ENCODE measurements around the gene MYADML2.

Gene MYADML2

DNA sequence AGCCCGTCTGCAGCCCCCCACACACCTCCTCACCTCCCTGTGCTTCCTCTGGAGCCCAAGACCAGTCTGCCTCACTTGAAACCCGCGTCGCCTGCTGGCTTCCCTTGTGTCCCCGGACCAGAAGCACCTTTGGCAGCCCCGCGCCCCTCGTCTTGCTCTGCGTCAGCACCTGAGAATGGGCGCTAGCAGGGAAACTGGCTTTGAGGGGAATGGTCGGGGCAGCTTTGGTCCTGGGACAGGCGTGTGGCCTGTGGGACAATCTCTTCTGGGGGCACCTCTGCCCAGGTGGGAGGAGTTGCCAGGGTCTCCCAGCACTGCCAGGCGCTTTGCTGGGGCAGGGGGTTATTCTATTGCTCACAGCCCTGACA lies 15.9 kb downstream of the MYADML2 start:
- TF ChIP-seq, protein P1, sequence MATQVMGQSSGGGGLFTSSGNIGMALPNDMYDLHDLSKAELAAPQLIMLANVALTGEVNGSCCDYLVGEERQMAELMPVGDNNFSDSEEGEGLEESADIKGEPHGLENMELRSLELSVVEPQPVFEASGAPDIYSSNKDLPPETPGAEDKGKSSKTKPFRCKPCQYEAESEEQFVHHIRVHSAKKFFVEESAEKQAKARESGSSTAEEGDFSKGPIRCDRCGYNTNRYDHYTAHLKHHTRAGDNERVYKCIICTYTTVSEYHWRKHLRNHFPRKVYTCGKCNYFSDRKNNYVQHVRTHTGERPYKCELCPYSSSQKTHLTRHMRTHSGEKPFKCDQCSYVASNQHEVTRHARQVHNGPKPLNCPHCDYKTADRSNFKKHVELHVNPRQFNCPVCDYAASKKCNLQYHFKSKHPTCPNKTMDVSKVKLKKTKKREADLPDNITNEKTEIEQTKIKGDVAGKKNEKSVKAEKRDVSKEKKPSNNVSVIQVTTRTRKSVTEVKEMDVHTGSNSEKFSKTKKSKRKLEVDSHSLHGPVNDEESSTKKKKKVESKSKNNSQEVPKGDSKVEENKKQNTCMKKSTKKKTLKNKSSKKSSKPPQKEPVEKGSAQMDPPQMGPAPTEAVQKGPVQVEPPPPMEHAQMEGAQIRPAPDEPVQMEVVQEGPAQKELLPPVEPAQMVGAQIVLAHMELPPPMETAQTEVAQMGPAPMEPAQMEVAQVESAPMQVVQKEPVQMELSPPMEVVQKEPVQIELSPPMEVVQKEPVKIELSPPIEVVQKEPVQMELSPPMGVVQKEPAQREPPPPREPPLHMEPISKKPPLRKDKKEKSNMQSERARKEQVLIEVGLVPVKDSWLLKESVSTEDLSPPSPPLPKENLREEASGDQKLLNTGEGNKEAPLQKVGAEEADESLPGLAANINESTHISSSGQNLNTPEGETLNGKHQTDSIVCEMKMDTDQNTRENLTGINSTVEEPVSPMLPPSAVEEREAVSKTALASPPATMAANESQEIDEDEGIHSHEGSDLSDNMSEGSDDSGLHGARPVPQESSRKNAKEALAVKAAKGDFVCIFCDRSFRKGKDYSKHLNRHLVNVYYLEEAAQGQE (IDR thresholded peaks at IDR 0.05; ENCODE audit: low read depth), result no peak
- TF ChIP-seq TEAD4 (IDR thresholded peaks at IDR 0.05) (no peak), EP300 (IDR thresholded peaks at IDR 0.05; ENCODE audit: borderline replicate concordance) (no peak), TCF12 (IDR thresholded peaks at IDR 0.05; ENCODE audit: low read depth) (no peak), CREB1 (IDR thresholded peaks at IDR 0.05; ENCODE audit: low read depth) (no peak), YY1 (IDR thresholded peaks at IDR 0.05; ENCODE audit: low read depth) (no peak), RAD21 (IDR thresholded peaks at IDR 0.05; ENCODE audit: low read depth) (no peak), TAF1 (IDR thresholded peaks at IDR 0.05; ENCODE audit: low read depth) (no peak)

DNA sequence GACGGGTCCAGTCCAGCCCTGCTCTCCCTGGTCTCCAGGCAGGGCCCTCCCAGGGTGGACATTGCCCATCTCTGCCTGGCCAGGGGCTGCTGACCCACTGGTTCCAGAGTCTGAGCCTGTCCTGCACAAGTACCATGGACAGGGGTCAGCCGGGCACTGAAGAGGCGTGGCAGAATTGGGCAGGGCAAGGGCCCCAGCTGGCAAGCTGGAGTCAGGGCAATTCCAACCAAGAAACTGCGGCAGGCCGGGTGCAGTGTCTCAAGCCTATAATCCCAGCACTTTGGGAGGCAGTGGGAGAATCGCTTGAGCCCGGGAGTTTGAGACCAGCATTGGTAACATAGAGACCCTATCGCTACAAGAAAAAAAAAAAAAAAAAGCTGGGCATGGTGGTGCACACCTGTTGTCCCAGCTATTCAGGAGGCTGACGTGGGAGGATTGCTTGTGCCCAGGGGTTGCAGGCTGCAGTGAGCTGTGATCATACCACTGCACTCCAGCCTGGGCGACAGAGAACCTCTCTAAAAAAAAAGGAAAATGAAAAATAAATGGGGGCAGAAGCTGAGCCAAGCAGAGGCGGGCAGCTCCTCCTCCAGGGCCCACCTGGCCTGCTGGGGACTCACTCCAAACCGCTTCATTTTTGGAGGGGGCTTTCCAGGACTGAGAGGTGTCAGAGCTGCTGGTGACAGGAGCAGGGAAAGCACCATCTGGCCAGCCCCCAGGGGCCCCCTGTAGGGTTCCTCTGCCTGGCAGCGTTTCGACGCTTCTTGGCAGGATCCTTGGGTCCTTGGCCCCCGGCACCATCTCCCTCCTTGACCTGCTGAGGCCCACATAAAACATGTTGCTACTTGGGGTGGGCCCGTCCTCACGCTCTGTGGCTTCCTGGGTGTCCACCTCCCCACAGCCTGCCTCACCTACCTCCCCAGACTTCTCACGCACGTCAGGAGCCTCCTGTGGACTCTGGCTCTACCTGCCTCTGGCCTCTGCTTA lies 16.6 kb downstream of the MYADML2 start:
- TF ChIP-seq, protein P2, sequence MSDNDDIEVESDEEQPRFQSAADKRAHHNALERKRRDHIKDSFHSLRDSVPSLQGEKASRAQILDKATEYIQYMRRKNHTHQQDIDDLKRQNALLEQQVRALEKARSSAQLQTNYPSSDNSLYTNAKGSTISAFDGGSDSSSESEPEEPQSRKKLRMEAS (IDR thresholded peaks at IDR 0.05), result 0 out of 2 replicates have a peak, but pooled peaks have one; percentile 19
- TF ChIP-seq YY1 (IDR thresholded peaks at IDR 0.05; ENCODE audit: low read depth), result no peak
- TF ChIP-seq TEAD4 (IDR thresholded peaks at IDR 0.05), result no peak
- TF ChIP-seq, protein P1 (IDR thresholded peaks at IDR 0.05; ENCODE audit: low read depth), result peak; percentile 97
- TF ChIP-seq ZBTB7A (IDR thresholded peaks at IDR 0.05; ENCODE audit: low read depth), result 0 out of 2 replicates have a peak, but pooled peaks have one; percentile 64
- peak; percentile 9; the same call in 1 of the 2 replicates for TF ChIP-seq RAD21 (IDR thresholded peaks at IDR 0.05; ENCODE audit: low read depth)
- no peak for TF ChIP-seq EGR1 (IDR thresholded peaks at IDR 0.05)

DNA sequence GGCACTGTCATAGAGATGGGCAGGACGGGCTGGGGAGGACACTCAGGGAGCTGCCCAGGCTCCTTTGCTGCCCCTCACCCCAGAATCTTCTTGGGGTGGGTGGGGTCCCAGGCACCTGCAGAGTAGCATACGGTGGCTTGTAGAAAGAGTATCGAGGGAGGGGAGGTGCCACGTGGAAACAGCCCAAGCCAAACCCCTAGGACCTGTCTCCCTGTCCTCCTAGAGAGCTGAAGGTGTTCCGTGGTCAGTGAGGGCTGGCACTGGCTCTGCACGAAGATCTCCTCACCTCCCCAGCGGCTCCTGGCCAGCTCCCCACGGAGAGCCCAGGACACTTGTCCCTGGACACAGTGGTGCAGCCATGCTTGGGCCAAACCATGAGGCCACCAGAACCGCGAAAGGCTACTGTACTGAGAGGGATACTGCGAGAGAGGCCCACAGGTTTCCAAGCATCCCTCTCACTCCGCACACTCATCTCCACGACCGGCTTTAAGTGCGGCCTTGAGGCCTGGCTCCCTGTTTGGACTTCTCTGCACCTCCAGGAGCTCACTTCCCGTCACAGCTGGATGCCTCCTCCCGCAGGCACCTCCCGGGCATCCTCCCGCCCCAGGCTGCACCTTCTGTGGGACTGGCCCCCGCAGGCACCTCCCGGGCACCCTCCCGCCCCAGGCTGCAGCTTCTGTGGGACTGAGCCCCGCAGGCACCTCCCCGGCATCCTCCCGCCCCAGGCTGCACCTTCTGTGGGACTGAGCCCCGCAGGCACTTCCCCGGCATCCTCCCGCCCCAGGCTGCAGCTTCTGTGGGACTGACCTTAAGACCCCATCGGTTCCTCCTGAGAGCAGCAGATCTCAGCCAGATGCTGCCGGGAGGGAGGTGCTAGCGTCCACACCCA lies 17.5 kb downstream of the MYADML2 start:
- TF ChIP-seq CREB1 (IDR thresholded peaks at IDR 0.05; ENCODE audit: low read depth) (no peak), TCF12 (IDR thresholded peaks at IDR 0.05; ENCODE audit: low read depth) (no peak), EP300 (IDR thresholded peaks at IDR 0.05; ENCODE audit: borderline replicate concordance) (no peak), CEBPB (IDR thresholded peaks at IDR 0.05) (no peak), RAD21 (IDR thresholded peaks at IDR 0.05; ENCODE audit: low read depth) (no peak), YY1 (IDR thresholded peaks at IDR 0.05; ENCODE audit: low read depth) (no peak), TEAD4 (IDR thresholded peaks at IDR 0.05) (no peak), NFIC (IDR thresholded peaks at IDR 0.05) (no peak), FOXM1 (IDR thresholded peaks at IDR 0.05; ENCODE audit: borderline replicate concordance, low read depth) (no peak), EGR1 (IDR thresholded peaks at IDR 0.05) (no peak), TAF1 (IDR thresholded peaks at IDR 0.05; ENCODE audit: low read depth) (no peak), ZBTB7A (IDR thresholded peaks at IDR 0.05; ENCODE audit: low read depth) (no peak)
- TF ChIP-seq, protein P2 (IDR thresholded peaks at IDR 0.05), result no peak
- TF ChIP-seq, protein P1 (IDR thresholded peaks at IDR 0.05; ENCODE audit: low read depth), result no peak
- TF ChIP-seq, protein P3, sequence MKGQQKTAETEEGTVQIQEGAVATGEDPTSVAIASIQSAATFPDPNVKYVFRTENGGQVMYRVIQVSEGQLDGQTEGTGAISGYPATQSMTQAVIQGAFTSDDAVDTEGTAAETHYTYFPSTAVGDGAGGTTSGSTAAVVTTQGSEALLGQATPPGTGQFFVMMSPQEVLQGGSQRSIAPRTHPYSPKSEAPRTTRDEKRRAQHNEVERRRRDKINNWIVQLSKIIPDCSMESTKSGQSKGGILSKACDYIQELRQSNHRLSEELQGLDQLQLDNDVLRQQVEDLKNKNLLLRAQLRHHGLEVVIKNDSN (IDR thresholded peaks at IDR 0.05), result no peak
